ENCODE data around the gene RABGAP1L.
A peak's percentile ranks its signal among the peaks of the same experiment; 100 is the strongest.
"Not testable (repeated sequence)": the region's sequence is repeated elsewhere in the genome, so short reads cannot be mapped to it uniquely, and the experiment has no call there.

RABGAP1L gene

GRCh38 chr1:174689524-174689923, 530.2 kb downstream of the RABGAP1L start:
- no peaks in the 10 kb centered on the region for H3K36me3 ChIP-seq (replicated peaks)
- H3K27ac ChIP-seq, result no peak overlapping the region
- DNase-seq, result no peak
- no peaks in the 10 kb centered on the region for H3K27me3 ChIP-seq (replicated peaks)
- no peak overlapping the region for H3K4me3 ChIP-seq (ENCODE audit: low read depth, low read length)
- in situ Hi-C loops (cut with HindIII; ENCODE audit: low pct_ligation_motif_present, low sequenced_read_pairs), result no loop called here
- TF ChIP-seq, protein P1, sequence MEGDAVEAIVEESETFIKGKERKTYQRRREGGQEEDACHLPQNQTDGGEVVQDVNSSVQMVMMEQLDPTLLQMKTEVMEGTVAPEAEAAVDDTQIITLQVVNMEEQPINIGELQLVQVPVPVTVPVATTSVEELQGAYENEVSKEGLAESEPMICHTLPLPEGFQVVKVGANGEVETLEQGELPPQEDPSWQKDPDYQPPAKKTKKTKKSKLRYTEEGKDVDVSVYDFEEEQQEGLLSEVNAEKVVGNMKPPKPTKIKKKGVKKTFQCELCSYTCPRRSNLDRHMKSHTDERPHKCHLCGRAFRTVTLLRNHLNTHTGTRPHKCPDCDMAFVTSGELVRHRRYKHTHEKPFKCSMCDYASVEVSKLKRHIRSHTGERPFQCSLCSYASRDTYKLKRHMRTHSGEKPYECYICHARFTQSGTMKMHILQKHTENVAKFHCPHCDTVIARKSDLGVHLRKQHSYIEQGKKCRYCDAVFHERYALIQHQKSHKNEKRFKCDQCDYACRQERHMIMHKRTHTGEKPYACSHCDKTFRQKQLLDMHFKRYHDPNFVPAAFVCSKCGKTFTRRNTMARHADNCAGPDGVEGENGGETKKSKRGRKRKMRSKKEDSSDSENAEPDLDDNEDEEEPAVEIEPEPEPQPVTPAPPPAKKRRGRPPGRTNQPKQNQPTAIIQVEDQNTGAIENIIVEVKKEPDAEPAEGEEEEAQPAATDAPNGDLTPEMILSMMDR (IDR thresholded peaks at IDR 0.05; ENCODE audit: low read depth, low read length, missing control alignments), result no peak

GRCh38 chr1:174690266-174690665, 530.9 kb downstream of the RABGAP1L start:
- Histone ChIP-seq H3K27me3 (replicated peaks) (no peaks in the 10 kb centered on the region), H3K4me3 (ENCODE audit: low read depth, low read length) (no peak overlapping the region), H3K27ac (no peak overlapping the region), H3K36me3 (replicated peaks) (no peaks in the 10 kb centered on the region)
- TF ChIP-seq, protein P1 (IDR thresholded peaks at IDR 0.05; ENCODE audit: low read depth, low read length, missing control alignments), result no peak
- in situ Hi-C loops (cut with HindIII; ENCODE audit: low pct_ligation_motif_present, low sequenced_read_pairs), result no loop called here
- no peak for DNase-seq

- no peaks in the 10 kb centered on the region for H3K36me3 ChIP-seq (replicated peaks)
- H3K27me3 ChIP-seq (replicated peaks), result no peaks in the 10 kb centered on the region
- in situ Hi-C loops (cut with HindIII; ENCODE audit: low pct_ligation_motif_present, low sequenced_read_pairs), result no loop called here
- no peak overlapping the region for H3K27ac ChIP-seq
- H3K4me3 ChIP-seq (ENCODE audit: low read depth, low read length), result no peak overlapping the region
- TF ChIP-seq, protein P1 (IDR thresholded peaks at IDR 0.05; ENCODE audit: low read depth, low read length, missing control alignments), result no peak
- peak; percentile 57 for DNase-seq
Measured at GRCh38 chr1:174692313-174692712, 533.0 kb downstream of the RABGAP1L start.

DNA sequence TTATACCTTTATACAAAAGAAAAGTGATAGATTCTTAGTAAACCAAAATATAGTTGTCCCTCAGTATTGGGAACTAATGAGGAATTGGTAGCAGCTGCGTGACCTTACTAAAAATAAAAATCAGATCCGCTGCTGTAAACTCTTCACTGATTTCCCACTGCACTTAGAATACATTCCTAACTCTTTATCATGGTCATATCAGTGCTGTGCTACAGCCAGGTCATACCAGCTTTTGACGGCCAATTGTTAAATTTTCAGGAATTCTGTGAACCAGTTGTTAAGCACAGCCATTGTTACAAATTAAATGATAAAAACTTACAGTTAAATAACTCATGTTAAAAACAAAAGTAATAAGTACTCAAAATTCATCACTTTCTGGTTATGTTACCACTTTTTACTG, 533.8 kb downstream of the RABGAP1L start:
- Histone ChIP-seq H3K4me3 (ENCODE audit: low read depth, low read length) (no peak overlapping the region), H3K36me3 (replicated peaks) (no peaks in the 10 kb centered on the region), H3K27me3 (replicated peaks) (no peaks in the 10 kb centered on the region), H3K27ac (no peak overlapping the region)
- in situ Hi-C loops (cut with HindIII; ENCODE audit: low pct_ligation_motif_present, low sequenced_read_pairs), result no loop called here
- TF ChIP-seq, protein P1 (IDR thresholded peaks at IDR 0.05; ENCODE audit: low read depth, low read length, missing control alignments), result no peak
- DNase-seq, result peak; percentile 3

DNA sequence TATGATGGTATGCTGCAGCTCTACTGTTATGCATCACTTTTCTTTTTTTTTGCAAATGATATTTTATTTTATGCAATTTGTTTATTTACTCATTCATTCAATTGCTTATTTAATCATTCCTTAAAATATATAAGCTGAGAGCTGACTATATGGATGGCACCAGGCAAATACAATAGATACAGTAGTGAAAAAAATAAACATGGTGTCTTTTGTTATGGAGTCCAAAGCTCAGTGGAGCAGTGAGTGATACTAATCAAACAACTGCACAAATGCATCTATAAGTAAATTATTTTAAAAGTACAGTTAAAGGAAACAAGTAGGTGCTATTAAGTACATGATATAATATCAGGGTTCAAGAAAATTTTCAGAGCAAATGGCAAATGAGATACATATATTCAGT, 534.2 kb downstream of the RABGAP1L start:
- H3K4me3 ChIP-seq (ENCODE audit: low read depth, low read length); in situ Hi-C loops (cut with HindIII; ENCODE audit: low pct_ligation_motif_present, low sequenced_read_pairs); DNase-seq; H3K27ac ChIP-seq; H3K36me3 ChIP-seq (replicated peaks); H3K27me3 ChIP-seq (replicated peaks): not testable (repeated sequence)

GRCh38 chr1:174696026-174696821, 536.9 kb downstream of the RABGAP1L start:
- Histone ChIP-seq H3K27ac (no peak overlapping the region), H3K4me3 (ENCODE audit: low read depth, low read length) (no peak overlapping the region), H3K27me3 (replicated peaks) (no peaks in the 10 kb centered on the region), H3K36me3 (replicated peaks) (no peaks in the 10 kb centered on the region)
- in situ Hi-C loops (cut with HindIII; ENCODE audit: low pct_ligation_motif_present, low sequenced_read_pairs), result no loop called here
- TF ChIP-seq, protein P1 (IDR thresholded peaks at IDR 0.05; ENCODE audit: low read depth, low read length, missing control alignments), result no peak
- DNase-seq, result no peak
